HS-27A (cell line): ENCODE results near the gene PIK3IP1.

ENCODE experiments used
- DNase-seq: peaks from one replicate; pipeline ENCODE4 v3.0.0-alpha.2; 2012; ENCODE audit warnings: low read depth, missing footprints

The PIK3IP1 gene

DNA sequence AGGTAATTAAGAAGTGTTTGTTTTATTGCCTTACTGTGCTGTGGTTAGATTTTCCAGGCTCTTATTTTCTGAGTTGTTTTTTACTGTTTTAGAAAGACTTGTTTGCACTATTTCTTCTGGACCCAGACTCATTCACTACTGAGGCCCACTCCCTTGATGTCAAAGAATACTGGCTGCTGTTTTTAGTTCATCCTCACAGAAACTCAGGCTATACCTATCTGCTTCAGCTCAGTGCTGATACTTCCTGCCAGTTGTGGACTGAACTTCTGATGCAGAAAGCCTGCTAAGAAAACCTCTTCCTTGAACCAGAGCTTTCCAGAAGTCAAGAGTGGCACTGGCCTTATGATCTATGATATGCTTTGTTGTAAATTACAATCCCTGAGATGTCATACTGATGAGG, 15.9 kb upstream of the PIK3IP1 start:
- no peak for DNase-seq

GRCh38 chr22:31305194-31305593, 12.9 kb upstream of the PIK3IP1 start:
- no peak for DNase-seq

DNA sequence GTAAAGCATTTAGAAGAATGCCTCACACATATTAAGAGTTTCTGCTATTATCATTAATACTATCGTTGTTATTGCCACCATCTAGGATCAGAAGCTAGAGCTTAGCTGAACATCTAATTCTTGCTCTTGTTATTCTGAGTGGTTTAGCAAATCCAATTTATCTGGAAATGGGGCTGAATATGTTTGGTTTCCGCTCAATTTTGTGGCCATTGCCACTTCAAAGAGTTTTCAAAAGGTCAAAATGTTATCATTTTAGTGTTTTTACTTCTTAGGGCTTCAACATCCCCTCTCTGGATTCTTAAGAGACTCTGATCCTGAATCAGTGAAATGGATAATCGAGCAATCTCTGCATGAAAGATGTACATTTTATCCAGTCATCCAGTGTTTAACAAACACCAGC, 10.2 kb upstream of the PIK3IP1 start:
- no peak for DNase-seq

GRCh38 chr22:31302006-31302405, 9.7 kb upstream of the PIK3IP1 start:
- no peak for DNase-seq

DNA sequence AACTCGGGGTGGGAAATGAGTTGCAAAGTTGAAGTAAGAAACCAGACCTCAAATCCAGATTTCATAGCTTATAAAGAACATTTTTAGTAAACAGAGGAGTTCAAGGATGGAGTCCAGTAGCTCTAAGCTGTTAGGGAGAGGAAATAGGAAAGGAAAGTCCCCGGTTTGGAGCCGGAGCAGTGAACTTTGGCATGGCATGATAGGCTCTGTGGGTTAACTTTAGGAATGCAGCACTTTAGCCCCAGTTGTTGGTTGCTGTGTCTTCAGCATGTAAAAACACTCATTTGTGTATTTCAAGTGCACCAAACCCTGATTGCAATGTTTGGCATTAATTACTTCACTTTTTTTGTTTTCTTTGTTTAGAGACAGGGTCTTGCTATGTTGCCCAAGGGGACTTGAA, 8.6 kb upstream of the PIK3IP1 start:
- DNase-seq = no peak

DNA sequence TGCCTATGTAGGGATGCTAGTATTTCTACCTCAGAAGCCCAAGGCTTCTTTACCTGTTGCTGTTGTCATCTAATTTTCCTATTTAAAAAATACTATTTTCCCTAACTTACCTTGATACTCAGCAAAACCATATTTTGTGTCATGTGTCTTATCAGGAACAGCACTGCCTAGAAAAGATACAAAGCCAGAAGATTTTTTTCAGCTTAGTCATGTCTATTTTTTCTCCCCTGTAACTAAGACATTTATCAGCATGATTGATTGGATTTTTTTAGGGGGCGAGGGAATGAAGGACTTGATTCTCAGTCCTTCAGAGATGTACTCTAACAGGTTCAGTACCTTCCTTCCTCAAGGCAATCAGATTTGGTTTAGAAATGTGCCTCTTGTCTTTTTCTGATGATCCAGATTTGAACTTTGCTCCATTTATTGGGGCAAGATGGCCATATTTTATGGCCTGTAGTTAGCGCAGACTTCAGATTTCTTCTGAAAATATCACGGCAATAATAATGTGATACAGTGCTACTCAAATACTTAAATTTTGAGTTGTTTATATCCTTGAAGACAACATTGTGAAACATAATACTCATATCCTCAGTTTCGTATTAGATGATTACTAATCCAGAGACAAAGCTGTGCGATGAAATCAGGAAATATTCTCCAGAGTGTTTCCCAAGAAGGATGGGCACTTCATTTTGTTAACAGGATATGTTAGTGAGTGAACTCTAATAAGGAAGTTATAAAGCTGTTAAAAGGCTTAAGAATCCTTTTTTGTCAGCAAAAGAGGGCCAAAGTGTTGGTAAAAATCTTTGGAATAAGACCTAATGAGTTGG, 3.8 kb upstream of the PIK3IP1 start:
- DNase-seq = no peak

DNA sequence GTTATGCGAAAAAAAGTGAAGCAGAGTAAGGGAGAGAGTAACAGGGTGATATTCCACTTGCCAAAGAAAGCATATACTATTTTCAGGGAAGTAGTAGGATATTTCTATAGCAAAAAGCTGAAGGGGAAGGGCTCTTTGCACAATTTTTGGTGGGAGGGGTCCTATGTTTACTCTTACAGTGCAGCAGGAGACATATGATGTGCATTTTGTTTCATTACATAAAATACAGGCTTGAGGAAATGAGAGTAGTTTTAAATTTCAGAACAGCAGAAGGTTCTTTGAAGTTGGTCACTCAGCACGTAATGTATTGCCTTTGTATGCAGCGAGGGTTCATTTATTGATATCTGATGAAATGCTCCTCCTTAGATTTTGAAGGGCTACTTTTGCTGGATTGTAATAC, 3.1 kb upstream of the PIK3IP1 start:
- no peak for DNase-seq

DNA sequence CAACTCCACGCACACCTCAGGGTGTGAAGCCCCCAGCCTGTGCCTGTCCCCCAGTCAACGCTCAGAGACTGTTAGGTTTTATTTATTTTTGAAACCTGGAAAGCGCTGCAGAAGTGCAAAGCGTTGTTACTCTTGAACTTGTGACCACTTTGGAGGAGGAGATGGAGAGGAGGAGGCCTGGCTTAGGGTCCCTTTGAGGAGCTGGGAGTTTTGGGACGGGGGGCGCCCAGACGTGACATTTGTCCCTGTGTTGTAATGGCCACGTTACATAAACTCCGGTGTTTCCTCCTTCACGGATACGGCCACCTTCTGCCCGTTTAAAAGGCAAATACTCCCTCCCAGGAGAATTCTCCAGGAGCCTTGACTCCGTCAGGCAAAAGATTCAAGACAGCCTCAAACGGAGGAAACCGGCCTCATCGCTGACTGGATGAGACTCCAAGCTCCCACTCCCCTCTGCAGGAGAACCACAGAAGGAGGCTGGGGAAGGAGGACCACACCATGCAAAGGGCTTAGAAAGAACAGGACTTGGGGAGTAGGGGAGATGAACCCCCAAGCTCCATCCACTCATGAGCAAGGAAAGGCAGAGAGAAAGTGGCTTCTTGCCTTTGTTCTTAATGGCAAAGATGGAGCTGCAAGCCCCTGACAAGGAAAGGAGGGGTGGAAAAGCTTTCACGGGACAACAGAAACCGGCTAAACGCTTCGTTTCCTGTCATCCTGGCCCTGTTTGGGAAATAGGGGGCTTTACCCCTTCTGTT, 630 bp downstream of the PIK3IP1 start:
- DNase-seq = no peak

- DNase-seq = peak; percentile 36
Measured at GRCh38 chr22:31290494-31291471, 1.5 kb downstream of the PIK3IP1 start.

GRCh38 chr22:31289344-31289743, 2.9 kb downstream of the PIK3IP1 start:
- no peak for DNase-seq

DNA sequence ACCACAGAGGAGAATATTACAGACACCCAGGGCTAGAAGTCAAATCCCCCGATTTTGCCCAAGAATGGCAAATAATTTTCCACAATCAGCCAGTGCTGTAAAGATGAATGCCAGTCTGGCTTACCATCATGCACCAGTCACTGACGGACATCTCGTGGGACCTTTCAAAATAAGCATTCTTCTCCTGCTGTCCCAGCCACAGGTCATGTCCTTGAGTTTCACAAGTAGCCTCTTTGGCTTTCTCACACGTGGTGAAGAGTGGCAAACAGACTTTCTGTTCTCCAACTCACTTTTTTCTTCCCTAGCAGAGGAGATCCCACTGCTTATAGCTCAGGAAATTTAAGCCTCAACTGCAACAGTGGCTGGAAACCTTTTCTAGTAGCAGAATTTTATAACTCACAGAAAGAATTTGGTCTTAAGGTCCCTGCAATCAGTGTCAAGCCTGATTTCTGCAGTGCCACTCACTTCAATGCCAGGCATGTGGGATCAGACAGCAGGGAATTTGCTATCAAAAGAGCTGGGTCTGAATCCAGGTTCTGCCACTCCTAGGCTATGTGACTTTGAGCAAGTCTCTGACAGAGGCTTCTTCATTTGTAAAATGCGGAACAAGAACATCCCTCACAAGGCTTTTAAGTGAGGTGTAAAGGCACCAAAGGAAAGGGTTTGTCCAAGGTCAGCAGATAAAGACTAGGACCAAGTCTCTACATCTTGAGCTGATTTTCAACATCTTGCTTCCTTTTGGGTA, 3.6 kb downstream of the PIK3IP1 start:
- DNase-seq = no peak

GRCh38 chr22:31287818-31288495, 4.3 kb downstream of the PIK3IP1 start:
- DNase-seq = no peak

GRCh38 chr22:31286360-31287255, 5.7 kb downstream of the PIK3IP1 start:
- no peak for DNase-seq

DNA sequence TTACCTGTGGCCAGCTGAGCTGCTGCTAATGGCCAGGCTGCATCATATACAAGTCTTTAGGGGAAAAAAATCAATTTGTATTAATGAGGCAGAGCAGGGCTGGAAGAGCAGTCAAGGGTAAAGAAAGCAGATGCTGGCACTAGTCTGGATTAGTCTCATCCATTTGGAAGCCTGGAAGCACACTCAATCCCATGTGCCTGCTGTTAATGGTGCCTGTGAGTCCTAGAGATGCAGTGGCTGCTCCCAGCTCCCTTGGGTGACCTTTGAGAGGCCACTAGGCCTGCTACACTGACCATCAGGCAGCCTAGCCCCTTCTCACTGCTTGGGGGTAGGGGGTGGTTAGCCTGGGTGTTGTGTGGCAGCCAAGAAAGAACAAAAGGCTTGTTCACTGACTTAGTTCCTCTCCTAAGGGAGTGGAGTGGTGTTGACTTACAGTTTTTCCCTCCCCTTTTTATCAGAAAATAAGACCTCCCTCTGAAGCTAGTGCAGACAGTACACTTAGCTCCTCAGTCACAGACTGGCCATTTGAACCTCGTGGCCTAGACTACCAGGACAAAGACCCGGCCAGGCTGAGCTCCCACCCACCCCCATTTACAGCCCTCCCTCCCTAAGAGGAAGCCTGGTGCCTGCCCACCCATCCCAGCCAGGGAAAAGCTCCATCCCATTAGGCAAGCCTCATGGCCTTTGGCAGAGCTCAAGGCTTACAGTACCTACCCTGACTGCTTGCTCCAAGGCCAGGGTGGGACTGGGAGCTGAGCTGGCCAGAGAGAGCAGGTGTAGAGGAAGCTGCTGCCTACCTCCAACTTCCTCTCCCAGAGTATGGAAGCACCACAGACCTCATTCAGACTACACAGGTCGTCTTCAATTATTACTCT, 7.8 kb downstream of the PIK3IP1 start:
- no peak for DNase-seq

- DNase-seq = no peak
Measured at GRCh38 chr22:31282748-31283468, 9.4 kb downstream of the PIK3IP1 start.

- no peak for DNase-seq
Measured at GRCh38 chr22:31281733-31282132, 10.6 kb downstream of the PIK3IP1 start.

DNA sequence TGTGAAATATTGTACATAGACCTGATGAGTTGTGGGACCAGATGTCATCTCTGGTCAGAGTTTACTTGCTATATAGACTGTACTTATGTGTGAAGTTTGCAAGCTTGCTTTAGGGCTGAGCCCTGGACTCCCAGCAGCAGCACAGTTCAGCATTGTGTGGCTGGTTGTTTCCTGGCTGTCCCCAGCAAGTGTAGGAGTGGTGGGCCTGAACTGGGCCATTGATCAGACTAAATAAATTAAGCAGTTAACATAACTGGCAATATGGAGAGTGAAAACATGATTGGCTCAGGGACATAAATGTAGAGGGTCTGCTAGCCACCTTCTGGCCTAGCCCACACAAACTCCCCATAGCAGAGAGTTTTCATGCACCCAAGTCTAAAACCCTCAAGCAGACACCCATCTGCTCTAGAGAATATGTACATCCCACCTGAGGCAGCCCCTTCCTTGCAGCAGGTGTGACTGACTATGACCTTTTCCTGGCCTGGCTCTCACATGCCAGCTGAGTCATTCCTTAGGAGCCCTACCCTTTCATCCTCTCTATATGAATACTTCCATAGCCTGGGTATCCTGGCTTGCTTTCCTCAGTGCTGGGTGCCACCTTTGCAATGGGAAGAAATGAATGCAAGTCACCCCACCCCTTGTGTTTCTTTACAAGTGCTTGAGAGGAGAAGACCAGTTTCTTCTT, 12.3 kb downstream of the PIK3IP1 start:
- no peak for DNase-seq

- DNase-seq = no peak
Measured at GRCh38 chr22:31279327-31279669, 13.0 kb downstream of the PIK3IP1 start.
